Mesothelial cell of epicardium (in vitro differentiated cells): Measurements from ENCODE around the gene RYR2. TPM values are rescaled to one million over a fixed set of nuclear protein-coding genes. Genes with fewer than 3 reads are reported as not detected.

Experiments used
- DNase-seq, 2 experiments: peaks; one replicate each; pipeline ENCODE4 v3.0.0; 2021; ENCODE audit warnings: low spot score in 2 of 2; ENCODE audit not compliant: unreplicated experiment in 2 of 2
- H3K27ac Mint-ChIP-seq: 2 replicates; pipeline ENCODE4 v1.8.0; 2021; ENCODE audit warnings: mixed read lengths
- H3K27me3 Mint-ChIP-seq: 2 replicates; pipeline ENCODE4 v1.8.0; 2021; ENCODE audit warnings: low read depth, mixed read lengths
- H3K36me3 Mint-ChIP-seq: 2 replicates; pipeline ENCODE4 v1.8.0; 2021; ENCODE audit warnings: mixed read lengths
- H3K4me1 Mint-ChIP-seq: 2 replicates; pipeline ENCODE4 v1.8.0; 2021; ENCODE audit warnings: mixed read lengths
- H3K4me3 Mint-ChIP-seq: 2 replicates; pipeline ENCODE4 v1.8.0; 2021; ENCODE audit warnings: mild to moderate bottlenecking, moderate library complexity, mixed read lengths
- H3K9me3 Mint-ChIP-seq: 2 replicates; pipeline ENCODE4 v1.8.0; 2021; ENCODE audit warnings: mixed read lengths
- total RNA-seq: library from RNA; stranded (reverse); gene quantifications from 3 replicates; pipeline ENCODE4 v1.2.1, GENCODE V29; 2021
- TF ChIP-seq, protein P1 (sequence below): fragments of 200-600 bp; sonication (generic); IDR thresholded peaks from one replicate; pipeline ENCODE4 v1.5.0; 2021; ENCODE audit warnings: antibody characterized with exemption; ENCODE audit not compliant: unreplicated experiment

The RYR2 gene
- total RNA-seq, 1 donor from 2014 or later: 6.1 TPM

DNA sequence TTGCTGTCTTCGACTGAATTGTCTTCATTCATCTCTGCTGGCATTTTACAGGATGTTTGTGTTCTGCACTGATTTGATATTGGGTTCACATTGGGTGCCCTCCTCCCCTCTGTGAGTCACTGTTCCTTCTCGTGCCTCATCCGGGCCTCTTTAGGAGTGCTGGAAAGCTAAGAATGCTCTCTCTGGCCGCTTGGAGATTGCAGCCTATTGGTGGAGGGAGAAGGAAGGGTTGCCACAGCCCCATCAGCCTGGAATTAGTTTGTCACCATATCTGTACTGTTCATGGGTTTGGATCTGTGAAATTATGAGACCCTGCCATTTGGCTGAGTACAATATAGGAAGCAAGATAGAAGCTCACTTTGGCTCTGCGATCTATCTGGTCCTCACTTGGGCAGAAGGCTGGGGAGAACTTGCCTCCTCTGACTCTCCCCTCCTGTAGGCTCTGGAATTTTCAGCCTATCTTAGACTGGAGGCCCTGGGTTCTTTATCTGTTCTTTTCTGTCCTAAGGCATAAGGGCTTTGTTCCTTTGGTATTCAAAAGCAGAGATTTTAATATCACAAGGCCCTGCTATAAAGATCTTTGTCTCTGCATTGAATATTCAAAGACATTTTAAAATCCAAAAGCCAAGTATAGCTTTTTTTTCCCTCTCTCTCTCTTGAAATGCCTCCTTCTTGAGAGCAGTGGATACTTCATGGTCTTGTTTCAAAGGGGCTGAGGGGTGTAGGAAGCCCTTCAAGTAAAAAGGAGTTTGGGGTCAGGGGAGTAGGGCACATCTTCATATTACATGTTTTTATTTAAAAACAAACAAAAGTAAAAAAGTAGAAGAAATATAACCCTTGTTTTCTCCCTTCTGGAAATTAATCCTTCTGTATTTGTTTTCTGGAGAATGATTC lies 500.8 kb downstream of the RYR2 start:
- DNase-seq: no peak
- H3K27ac Mint-ChIP-seq: no peak overlapping the region

DNA sequence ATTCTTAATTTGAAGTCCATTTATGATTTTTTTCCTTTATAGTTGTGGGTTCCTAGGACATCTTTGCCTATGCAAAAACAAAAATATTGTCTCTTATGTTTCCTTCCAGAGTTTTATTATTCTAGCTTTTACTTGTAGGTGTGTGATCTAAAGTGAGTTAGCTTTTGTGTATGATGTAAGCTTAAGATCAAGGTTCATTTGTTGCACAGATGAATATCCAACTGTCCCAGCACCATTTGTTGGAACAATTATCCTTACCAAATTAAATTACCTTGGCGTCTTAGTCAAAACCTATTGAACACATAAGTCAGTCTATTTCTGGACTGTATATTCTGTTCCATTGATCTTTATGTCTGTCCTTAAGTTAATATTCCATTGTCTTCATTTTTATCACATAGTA lies 511.1 kb downstream of the RYR2 start:
- no peak overlapping the region for H3K4me3 Mint-ChIP-seq

More for the DNA sequence above, 500.8 kb downstream of the RYR2 start:
- Mint-ChIP-seq H3K4me3 (no peak overlapping the region), H3K36me3 (no peaks in the 10 kb centered on the region), H3K27me3 (no peaks in the 10 kb centered on the region), H3K4me1 (peaks cover 15% of the 10 kb centered on the region), H3K9me3 (no peaks in the 10 kb centered on the region)
- TF ChIP-seq, protein P1, sequence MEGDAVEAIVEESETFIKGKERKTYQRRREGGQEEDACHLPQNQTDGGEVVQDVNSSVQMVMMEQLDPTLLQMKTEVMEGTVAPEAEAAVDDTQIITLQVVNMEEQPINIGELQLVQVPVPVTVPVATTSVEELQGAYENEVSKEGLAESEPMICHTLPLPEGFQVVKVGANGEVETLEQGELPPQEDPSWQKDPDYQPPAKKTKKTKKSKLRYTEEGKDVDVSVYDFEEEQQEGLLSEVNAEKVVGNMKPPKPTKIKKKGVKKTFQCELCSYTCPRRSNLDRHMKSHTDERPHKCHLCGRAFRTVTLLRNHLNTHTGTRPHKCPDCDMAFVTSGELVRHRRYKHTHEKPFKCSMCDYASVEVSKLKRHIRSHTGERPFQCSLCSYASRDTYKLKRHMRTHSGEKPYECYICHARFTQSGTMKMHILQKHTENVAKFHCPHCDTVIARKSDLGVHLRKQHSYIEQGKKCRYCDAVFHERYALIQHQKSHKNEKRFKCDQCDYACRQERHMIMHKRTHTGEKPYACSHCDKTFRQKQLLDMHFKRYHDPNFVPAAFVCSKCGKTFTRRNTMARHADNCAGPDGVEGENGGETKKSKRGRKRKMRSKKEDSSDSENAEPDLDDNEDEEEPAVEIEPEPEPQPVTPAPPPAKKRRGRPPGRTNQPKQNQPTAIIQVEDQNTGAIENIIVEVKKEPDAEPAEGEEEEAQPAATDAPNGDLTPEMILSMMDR: no peak

DNA sequence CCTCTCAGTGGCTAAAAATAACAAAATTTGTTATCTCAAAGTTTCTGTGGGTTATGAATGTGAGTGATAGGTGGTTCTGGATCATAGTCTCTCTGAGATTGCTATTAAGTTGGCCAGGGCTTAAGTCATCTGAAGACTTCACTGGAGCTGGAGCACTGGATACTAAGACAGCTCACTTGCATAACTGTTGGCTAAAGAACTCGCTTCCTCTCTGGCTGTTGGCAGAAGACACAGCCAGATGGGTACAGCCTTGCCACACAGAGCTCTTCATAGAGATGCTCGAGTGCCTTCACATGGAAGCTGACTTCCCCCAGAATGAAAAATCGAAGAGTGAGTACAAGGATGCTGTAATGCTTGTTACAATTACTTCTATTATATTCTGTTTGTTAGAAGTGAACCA lies 514.9 kb downstream of the RYR2 start:
- peaks cover 15% of the 10 kb centered on the region for H3K9me3 Mint-ChIP-seq
- peaks cover 8% of the 10 kb centered on the region for H3K36me3 Mint-ChIP-seq
- DNase-seq: no peak
- TF ChIP-seq, protein P1: no peak
- no peak overlapping the region for H3K4me3 Mint-ChIP-seq
- no peaks in the 10 kb centered on the region for H3K27me3 Mint-ChIP-seq
- no peak overlapping the region for H3K27ac Mint-ChIP-seq
- no peaks in the 10 kb centered on the region for H3K4me1 Mint-ChIP-seq

More for the DNA sequence above, 511.1 kb downstream of the RYR2 start:
- H3K27me3 Mint-ChIP-seq: no peaks in the 10 kb centered on the region
- H3K4me1 Mint-ChIP-seq: no peaks in the 10 kb centered on the region
- TF ChIP-seq, protein P1: no peak
- H3K36me3 Mint-ChIP-seq: peaks cover 4% of the 10 kb centered on the region
- no peak for DNase-seq
- peaks cover 11% of the 10 kb centered on the region for H3K9me3 Mint-ChIP-seq
- H3K27ac Mint-ChIP-seq: no peak overlapping the region

DNA sequence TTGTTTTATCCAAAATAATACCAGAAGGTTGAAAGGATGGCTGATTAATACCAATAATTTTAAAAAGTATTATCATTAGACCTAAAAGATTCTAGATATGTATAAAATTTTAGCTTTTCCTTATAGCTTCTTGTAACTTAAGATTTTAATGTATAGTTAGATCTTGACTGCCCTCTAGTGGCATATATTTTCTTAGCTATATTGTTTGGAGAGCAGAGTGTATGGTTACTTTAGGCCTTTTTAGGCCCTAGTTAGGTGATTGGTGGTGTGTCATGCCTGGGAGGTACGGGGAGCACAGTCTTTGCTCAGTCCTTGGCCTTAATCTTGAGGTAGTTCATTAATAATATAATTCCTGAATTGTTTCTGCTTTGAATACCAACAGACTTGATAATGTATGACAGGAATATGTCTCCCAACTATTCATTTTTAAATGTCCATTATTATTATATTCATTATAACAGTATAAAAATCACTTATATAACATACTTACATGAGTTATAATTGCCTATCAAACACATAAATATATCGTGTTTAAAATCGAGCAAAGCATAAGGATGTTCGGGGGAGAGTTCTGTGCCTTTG lies 520.3 kb downstream of the RYR2 start:
- peaks cover 12% of the 10 kb centered on the region for H3K9me3 Mint-ChIP-seq
- TF ChIP-seq, protein P1: peak; percentile 88
- no peak for DNase-seq
- H3K27me3 Mint-ChIP-seq: no peaks in the 10 kb centered on the region
- H3K4me1 Mint-ChIP-seq: no peaks in the 10 kb centered on the region
- H3K4me3 Mint-ChIP-seq: no peak overlapping the region
- H3K27ac Mint-ChIP-seq: no peak overlapping the region
- peaks cover 7% of the 10 kb centered on the region for H3K36me3 Mint-ChIP-seq

DNA sequence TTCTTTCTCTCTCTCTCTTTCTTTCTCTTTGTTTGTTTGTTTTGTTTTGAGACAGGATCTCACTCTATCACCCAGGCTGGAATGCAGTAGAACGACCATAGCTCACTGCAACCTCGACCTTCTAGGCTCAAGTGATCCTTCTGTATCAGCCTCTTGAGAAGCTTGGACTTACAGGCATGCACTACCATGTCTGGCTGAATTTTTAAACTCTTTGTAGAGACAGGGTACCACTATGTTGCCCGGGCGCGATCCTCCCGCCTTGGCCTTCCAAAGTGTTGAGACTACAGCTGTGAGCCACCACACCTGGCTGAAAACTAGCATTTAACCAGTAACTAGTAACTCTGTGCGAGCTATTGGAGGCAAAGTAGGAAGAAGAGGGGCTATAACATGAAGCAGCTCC lies 523.3 kb downstream of the RYR2 start:
- Mint-ChIP-seq H3K4me1 (no peaks in the 10 kb centered on the region), H3K9me3 (no peaks in the 10 kb centered on the region), H3K27me3 (no peaks in the 10 kb centered on the region), H3K27ac (no peak overlapping the region), H3K4me3 (no peak overlapping the region), H3K36me3 (no peaks in the 10 kb centered on the region)
- DNase-seq: no peak
- TF ChIP-seq, protein P1: no peak
